K562 (cell line): ENCODE data around the gene LIX1. TPM values are rescaled to one million over a fixed set of nuclear protein-coding genes. Genes with fewer than 3 reads are reported as not detected.

Source experiments
- ARHGAP35 ChIP-seq: fragments of 450-650 bp; IDR thresholded peaks from 2 replicates; pipeline ENCODE4 v1.6.1; 2018; ENCODE audit not compliant: partially characterized antibody
- EHMT2 ChIP-seq: fragments of 450-650 bp; IDR thresholded peaks from 2 replicates; pipeline ENCODE4 v1.6.1; 2018; ENCODE audit warnings: antibody characterized with exemption
- ELF4 ChIP-seq: fragments of 450-650 bp; formaldehyde crosslinking; IDR thresholded peaks from 2 replicates; pipeline ENCODE4 v1.4.0; 2022; ENCODE audit warnings: missing genetic modification characterization
- HNRNPH1 ChIP-seq: fragments of 200-400 bp; formaldehyde crosslinking; optimal IDR thresholded peaks from 2 replicates; pipeline ENCODE3; 2017; ENCODE audit warnings: low read depth, mild to moderate bottlenecking, low read length, moderate library complexity
- JUN ChIP-seq, 2 experiments: sonication (generic) in 1 of 2; formaldehyde crosslinking in 1 of 2; IDR thresholded peaks; 2 replicates each; pipeline versions ENCODE4 v1.6.1 to v1.8.0; 2012 to 2022; ENCODE audit warnings: borderline replicate concordance in 2 of 2, mild to moderate bottlenecking in 2 of 2, improper control_type of control experiment in 1 of 2, low read depth in 1 of 2, low read length in 1 of 2, missing genetic modification reagents in 1 of 2
- MAFF ChIP-seq: IDR thresholded peaks from 2 replicates; pipeline ENCODE4 v1.6.1; 2012; ENCODE audit warnings: low read length, improper control_type of control experiment
- NFRKB ChIP-seq: fragments of 450-650 bp; IDR thresholded peaks from 2 replicates; pipeline ENCODE4 v1.6.1; 2016; ENCODE audit warnings: low read depth
- PCBP2 ChIP-seq: fragments of 200-400 bp; formaldehyde crosslinking; IDR thresholded peaks from 2 replicates; pipeline ENCODE4 v1.6.1; 2018; ENCODE audit warnings: low read length, low read depth, mild to moderate bottlenecking, moderate library complexity; ENCODE audit not compliant: poor library complexity, severe bottlenecking
- PTTG1 ChIP-seq: fragments of 450-650 bp; IDR thresholded peaks from 2 replicates; pipeline ENCODE4 v1.6.1; 2016; ENCODE audit warnings: low read depth, mild to moderate bottlenecking, missing genetic modification characterization, missing compliant biosample characterization
- RNF2 ChIP-seq: sonication (generic); IDR thresholded peaks from 2 replicates; pipeline ENCODE4 v1.6.1; 2016
- SPI1 ChIP-seq: IDR thresholded peaks from 2 replicates; pipeline ENCODE4 v1.6.1; 2011; ENCODE audit warnings: low read depth, low read length, control low read depth, borderline replicate concordance
- ZC3H4 ChIP-seq: sonication (generic); formaldehyde crosslinking; IDR thresholded peaks from 2 replicates; pipeline ENCODE4 v1.9.0; 2021; ENCODE audit warnings: missing genetic modification reagents, borderline replicate concordance
- ZNF354B ChIP-seq: fragments of 250-450 bp; sonication (Bioruptor Pico); IDR thresholded peaks from 2 replicates; pipeline ENCODE4 v1.4.0; 2020
- polyA plus RNA-seq, 8 experiments: library from polyadenylated mRNA; depleted of rRNA in 4 of 8; stranded (reverse) in 5 of 8; unstranded in 3 of 8; fragments of >200 nt; fragmentation: Nextera tagmentation in 2 of 8; fragmentation: Illumina TruSeq in 1 of 8; extraction: Ambion mirVana in 2 of 8; extraction: Trizol in 1 of 8; gene quantifications; 2 replicates each; pipeline versions ENCODE4 v1.2.1 to v1.2.3, GENCODE V29; 2011 to 2014; ENCODE audit warnings: inconsistent platforms in 1 of 8, missing spikeins in 1 of 8
- total RNA-seq, 7 experiments: library from RNA; depleted of rRNA in 6 of 7; stranded (reverse); fragments of >200 nt in 6 of 7; fragmentation: Illumina TruSeq in 2 of 7; extraction: Trizol in 2 of 7; gene quantifications; 2 replicates each; pipeline versions ENCODE4 v1.2.1 to v1.2.3, GENCODE V29; 2011 to 2021; ENCODE audit warnings: low replicate concordance in 1 of 7
- TF ChIP-seq, protein P1 (sequence below), 2 experiments: fragments of 450-650 bp; IDR thresholded peaks; 2 replicates each; pipeline ENCODE4 v1.6.1; 2018; ENCODE audit warnings: mild to moderate bottlenecking in 2 of 2, low read depth in 1 of 2; ENCODE audit not compliant: partially characterized antibody in 2 of 2
- TF ChIP-seq, protein P2 (sequence below): IDR thresholded peaks from 2 replicates; pipeline ENCODE4 v1.6.1; 2016; ENCODE audit warnings: missing genetic modification characterization, missing compliant biosample characterization
- TF ChIP-seq, protein P3 (sequence below), 2 experiments: fragments of 450-650 bp in 1 of 2; IDR thresholded peaks; 2 replicates each; pipeline ENCODE4 v1.6.1; 2011 to 2017; ENCODE audit warnings: low read depth in 2 of 2, antibody characterized with exemption in 1 of 2, borderline replicate concordance in 1 of 2, low read length in 1 of 2, mild to moderate bottlenecking in 1 of 2, mixed read lengths in 1 of 2; ENCODE audit not compliant: control insufficient read depth in 1 of 2
- TF ChIP-seq, protein P4 (sequence below): sonication (generic); formaldehyde crosslinking; IDR thresholded peaks from 2 replicates; pipeline ENCODE4 v1.8.0; 2022; ENCODE audit warnings: mild to moderate bottlenecking, low read depth, missing genetic modification reagents

The LIX1 gene
- total and polyA plus RNA-seq, 9 of the 15 experiments (the other 6 are each of a cell fraction or from before 2014, with no cell fraction given), result 0.01 to 0.18 TPM; not detected in 7

DNA sequence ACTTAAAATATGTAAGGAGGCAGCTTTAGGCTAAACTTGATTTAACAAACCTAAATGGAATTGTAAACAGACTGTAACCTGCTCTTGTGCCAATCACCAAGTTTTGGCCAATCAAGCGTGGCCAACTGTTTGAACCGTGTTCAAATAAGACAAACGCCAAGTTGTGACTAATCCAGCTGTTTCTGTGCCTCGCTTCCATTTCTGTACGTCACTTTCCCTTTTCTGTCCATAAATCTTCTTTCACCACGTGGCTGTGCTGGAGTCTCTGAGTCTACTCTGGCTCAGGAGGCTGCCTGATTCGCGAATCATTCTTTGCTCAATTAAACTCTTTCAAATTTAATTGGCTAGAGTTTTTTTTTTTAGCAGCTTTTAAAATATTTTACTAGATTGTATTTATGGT lies 71.3 kb downstream of the LIX1 start (continued):
- TF ChIP-seq, protein P1, sequence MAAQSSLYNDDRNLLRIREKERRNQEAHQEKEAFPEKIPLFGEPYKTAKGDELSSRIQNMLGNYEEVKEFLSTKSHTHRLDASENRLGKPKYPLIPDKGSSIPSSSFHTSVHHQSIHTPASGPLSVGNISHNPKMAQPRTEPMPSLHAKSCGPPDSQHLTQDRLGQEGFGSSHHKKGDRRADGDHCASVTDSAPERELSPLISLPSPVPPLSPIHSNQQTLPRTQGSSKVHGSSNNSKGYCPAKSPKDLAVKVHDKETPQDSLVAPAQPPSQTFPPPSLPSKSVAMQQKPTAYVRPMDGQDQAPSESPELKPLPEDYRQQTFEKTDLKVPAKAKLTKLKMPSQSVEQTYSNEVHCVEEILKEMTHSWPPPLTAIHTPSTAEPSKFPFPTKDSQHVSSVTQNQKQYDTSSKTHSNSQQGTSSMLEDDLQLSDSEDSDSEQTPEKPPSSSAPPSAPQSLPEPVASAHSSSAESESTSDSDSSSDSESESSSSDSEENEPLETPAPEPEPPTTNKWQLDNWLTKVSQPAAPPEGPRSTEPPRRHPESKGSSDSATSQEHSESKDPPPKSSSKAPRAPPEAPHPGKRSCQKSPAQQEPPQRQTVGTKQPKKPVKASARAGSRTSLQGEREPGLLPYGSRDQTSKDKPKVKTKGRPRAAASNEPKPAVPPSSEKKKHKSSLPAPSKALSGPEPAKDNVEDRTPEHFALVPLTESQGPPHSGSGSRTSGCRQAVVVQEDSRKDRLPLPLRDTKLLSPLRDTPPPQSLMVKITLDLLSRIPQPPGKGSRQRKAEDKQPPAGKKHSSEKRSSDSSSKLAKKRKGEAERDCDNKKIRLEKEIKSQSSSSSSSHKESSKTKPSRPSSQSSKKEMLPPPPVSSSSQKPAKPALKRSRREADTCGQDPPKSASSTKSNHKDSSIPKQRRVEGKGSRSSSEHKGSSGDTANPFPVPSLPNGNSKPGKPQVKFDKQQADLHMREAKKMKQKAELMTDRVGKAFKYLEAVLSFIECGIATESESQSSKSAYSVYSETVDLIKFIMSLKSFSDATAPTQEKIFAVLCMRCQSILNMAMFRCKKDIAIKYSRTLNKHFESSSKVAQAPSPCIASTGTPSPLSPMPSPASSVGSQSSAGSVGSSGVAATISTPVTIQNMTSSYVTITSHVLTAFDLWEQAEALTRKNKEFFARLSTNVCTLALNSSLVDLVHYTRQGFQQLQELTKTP (IDR thresholded peaks at IDR 0.05; ENCODE audit: low read depth in 1 of 2, partially characterized antibody in 2 of 2), result no peak
- no peak for TF ChIP-seq SPI1
- no peak for TF ChIP-seq RNF2
- TF ChIP-seq MAFF, result no peak
- TF ChIP-seq HNRNPH1, result no peak
- TF ChIP-seq, protein P2, sequence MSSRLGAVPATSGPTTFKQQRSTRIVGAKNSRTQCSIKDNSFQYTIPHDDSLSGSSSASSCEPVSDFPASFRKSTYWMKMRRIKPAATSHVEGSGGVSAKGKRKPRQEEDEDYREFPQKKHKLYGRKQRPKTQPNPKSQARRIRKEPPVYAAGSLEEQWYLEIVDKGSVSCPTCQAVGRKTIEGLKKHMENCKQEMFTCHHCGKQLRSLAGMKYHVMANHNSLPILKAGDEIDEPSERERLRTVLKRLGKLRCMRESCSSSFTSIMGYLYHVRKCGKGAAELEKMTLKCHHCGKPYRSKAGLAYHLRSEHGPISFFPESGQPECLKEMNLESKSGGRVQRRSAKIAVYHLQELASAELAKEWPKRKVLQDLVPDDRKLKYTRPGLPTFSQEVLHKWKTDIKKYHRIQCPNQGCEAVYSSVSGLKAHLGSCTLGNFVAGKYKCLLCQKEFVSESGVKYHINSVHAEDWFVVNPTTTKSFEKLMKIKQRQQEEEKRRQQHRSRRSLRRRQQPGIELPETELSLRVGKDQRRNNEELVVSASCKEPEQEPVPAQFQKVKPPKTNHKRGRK (tag), result no peak
- no peak for TF ChIP-seq ZNF354B (CRISPR knock-in tag)
- no peak for TF ChIP-seq NFRKB
- no peak for TF ChIP-seq ARHGAP35
- no peak for TF ChIP-seq PCBP2
- TF ChIP-seq, protein P3, sequence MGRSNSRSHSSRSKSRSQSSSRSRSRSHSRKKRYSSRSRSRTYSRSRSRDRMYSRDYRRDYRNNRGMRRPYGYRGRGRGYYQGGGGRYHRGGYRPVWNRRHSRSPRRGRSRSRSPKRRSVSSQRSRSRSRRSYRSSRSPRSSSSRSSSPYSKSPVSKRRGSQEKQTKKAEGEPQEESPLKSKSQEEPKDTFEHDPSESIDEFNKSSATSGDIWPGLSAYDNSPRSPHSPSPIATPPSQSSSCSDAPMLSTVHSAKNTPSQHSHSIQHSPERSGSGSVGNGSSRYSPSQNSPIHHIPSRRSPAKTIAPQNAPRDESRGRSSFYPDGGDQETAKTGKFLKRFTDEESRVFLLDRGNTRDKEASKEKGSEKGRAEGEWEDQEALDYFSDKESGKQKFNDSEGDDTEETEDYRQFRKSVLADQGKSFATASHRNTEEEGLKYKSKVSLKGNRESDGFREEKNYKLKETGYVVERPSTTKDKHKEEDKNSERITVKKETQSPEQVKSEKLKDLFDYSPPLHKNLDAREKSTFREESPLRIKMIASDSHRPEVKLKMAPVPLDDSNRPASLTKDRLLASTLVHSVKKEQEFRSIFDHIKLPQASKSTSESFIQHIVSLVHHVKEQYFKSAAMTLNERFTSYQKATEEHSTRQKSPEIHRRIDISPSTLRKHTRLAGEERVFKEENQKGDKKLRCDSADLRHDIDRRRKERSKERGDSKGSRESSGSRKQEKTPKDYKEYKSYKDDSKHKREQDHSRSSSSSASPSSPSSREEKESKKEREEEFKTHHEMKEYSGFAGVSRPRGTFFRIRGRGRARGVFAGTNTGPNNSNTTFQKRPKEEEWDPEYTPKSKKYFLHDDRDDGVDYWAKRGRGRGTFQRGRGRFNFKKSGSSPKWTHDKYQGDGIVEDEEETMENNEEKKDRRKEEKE (IDR thresholded peaks at IDR 0.05; ENCODE audit: borderline replicate concordance in 1 of 2, control insufficient read depth in 1 of 2, low read depth in 2 of 2, low read length in 1 of 2), result no peak
- TF ChIP-seq, protein P4, sequence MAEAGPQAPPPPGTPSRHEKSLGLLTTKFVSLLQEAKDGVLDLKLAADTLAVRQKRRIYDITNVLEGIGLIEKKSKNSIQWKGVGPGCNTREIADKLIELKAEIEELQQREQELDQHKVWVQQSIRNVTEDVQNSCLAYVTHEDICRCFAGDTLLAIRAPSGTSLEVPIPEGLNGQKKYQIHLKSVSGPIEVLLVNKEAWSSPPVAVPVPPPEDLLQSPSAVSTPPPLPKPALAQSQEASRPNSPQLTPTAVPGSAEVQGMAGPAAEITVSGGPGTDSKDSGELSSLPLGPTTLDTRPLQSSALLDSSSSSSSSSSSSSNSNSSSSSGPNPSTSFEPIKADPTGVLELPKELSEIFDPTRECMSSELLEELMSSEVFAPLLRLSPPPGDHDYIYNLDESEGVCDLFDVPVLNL (CRISPR knock-in tag), result no peak
- TF ChIP-seq ELF4 (CRISPR knock-in tag), result no peak
- no peak for TF ChIP-seq EHMT2
- no peak for TF ChIP-seq PTTG1 (tag)
- TF ChIP-seq ZC3H4 (CRISPR knock-in tag), result no peak
- no peak for TF ChIP-seq JUN (IDR thresholded peaks at IDR 0.05; ENCODE audit: borderline replicate concordance, low read depth, low read length)
- no peak for TF ChIP-seq JUN (CRISPR knock-in tag; IDR thresholded peaks at IDR 0.05; ENCODE audit: borderline replicate concordance)
